Dendritic cell treated with granulocyte-macrophage colony-stimulating factor and Interleukin-4, amounts not matched to agents 40 ng/mL and 50 ng/mL, for 4 days (primary cell): ENCODE measurements around the gene NFU1.

ENCODE experiments used
- H3K27ac Mint-ChIP-seq: one replicate; pipeline ENCODE4 v1.8.0; 2022; ENCODE audit warnings: mild to moderate bottlenecking, mixed read lengths
- H3K27me3 Mint-ChIP-seq: one replicate; pipeline ENCODE4 v1.8.0; 2022; ENCODE audit warnings: mild to moderate bottlenecking, mixed read lengths
- H3K36me3 Mint-ChIP-seq: one replicate; pipeline ENCODE4 v1.8.0; 2022; ENCODE audit warnings: low read depth, mixed read lengths
- H3K4me1 Mint-ChIP-seq: one replicate; pipeline ENCODE4 v1.8.0; 2022; ENCODE audit warnings: low read depth, mixed read lengths
- H3K4me3 Mint-ChIP-seq: one replicate; pipeline ENCODE4 v1.8.0; 2022; ENCODE audit warnings: mild to moderate bottlenecking, moderate library complexity, mixed read lengths
- H3K9me3 Mint-ChIP-seq: one replicate; pipeline ENCODE4 v1.8.0; 2022; ENCODE audit warnings: mixed read lengths
- intact Hi-C: fragments of 100-400 bp; cut with micrococcal nuclease; formaldehyde crosslinking; loops from one replicate; pipeline ENCODE4 v1.15.0; 2022

The NFU1 gene

DNA sequence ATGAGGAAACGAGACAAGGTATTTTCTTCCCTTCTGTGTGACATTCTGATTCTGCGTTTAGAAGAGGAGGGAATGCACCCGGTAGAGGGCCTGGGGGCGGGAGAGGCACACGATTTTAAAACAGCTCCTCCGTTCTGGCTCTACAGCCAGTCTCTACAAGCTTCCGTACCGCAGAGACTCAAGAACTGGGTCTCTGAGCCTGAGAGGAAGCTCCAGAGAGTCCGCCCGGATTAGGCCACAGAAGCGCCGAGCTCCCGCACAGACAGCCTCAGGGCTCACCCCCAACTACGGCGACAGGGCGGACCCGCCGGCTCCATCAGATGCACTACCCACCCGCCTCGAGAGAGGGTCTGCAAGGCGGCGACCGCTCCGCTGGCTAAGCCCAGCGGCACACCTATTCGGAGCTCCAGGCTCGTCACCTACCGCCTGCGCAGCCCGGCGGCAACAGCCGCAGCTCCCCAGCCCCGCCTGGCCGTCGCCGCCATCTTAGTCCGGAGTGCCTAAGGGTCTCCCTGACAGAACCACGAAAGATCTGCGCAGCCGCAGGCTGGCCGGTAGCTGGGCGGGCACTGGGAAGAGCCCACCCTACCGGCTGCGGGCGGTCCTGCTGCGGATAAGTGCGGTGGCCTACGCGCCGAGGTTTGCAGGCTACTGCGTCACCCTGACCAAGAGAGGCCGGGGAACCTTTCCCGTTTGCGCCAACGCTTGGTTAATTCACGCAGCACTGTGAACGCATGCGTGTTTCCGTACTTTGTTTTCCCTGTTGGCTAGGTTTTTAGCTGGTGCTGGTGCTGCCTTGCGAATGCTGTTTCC is at the start of gene NFU1:
TSS of gene NFU1 (minus strand) at position 498 of the 813 bp plus-strand sequence. CDS start at position 485, 13 bp downstream.
- Mint-ChIP-seq H3K4me1 (peaks cover 29% of the 10 kb centered on the region), H3K36me3 (peaks cover 18% of the 10 kb centered on the region), H3K4me3 (peak within 1 kb of the TSS; percentile 88), H3K27ac (peak within 1 kb of the TSS; percentile 99), H3K27me3 (no peaks in the 10 kb centered on the region), H3K9me3 (peaks cover 10% of the 10 kb centered on the region)
- intact Hi-C loops = loop anchor here (5.0 kb wide), 1 partner anchor 45 kb away; no protein-coding TSS in a partner anchor

DNA sequence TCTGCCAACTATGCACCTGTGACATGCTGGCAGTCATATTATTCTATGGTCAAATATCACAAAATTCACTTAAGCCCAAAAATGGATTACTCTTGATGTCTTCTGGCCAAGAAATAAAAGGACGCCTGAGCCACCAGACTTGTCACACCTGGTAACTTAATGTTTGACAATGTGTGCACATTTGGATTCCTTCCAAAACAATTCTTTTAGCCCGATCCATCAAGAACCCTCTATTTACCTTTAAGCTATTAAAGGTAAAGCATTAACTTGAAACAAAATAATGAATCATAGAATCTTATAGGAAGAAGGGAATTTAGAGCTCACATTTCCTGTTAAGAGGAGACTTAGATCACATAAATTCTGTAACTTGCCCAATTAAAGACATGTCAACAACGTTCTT is 46.5 kb upstream of the NFU1 start:
- Mint-ChIP-seq H3K4me1 (peaks cover 7% of the 10 kb centered on the region), H3K36me3 (peaks cover 83% of the 10 kb centered on the region), H3K9me3 (no peaks in the 10 kb centered on the region), H3K27me3 (no peaks in the 10 kb centered on the region), H3K27ac (no peak overlapping the region), H3K4me3 (no peak overlapping the region)
- intact Hi-C loops = no loop called here

DNA sequence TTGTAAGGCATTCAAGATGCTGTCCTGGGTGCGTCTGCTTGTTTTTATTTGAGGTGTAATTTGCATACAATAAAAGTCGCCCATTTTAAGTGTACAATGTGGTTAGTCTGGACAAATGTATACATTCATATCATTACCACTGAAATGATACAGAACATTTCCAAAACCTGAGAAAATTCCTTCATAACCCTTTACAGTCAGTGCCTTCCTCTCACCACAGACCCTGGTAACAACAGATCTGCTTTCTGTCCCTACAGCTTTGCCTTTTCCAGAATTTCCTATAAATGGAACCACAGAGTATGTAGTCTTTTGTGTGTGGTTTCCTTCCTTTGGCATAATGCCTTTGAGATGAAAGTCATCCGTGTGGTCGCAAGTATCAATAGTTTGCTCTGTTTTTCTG is 45.8 kb upstream of the NFU1 start:
- H3K27ac Mint-ChIP-seq = no peak overlapping the region
- intact Hi-C loops = no loop called here
- H3K27me3 Mint-ChIP-seq = no peaks in the 10 kb centered on the region
- H3K9me3 Mint-ChIP-seq = no peaks in the 10 kb centered on the region
- no peak overlapping the region for H3K4me3 Mint-ChIP-seq
- H3K36me3 Mint-ChIP-seq = peaks cover 83% of the 10 kb centered on the region
- peaks cover 7% of the 10 kb centered on the region for H3K4me1 Mint-ChIP-seq

GRCh38 chr2:69482471-69482870 is 45.2 kb upstream of the NFU1 start:
- Mint-ChIP-seq H3K27me3 (no peaks in the 10 kb centered on the region), H3K4me3 (no peak overlapping the region), H3K4me1 (peaks cover 7% of the 10 kb centered on the region), H3K36me3 (peaks cover 83% of the 10 kb centered on the region), H3K27ac (no peak overlapping the region), H3K9me3 (no peaks in the 10 kb centered on the region)
- intact Hi-C loops = no loop called here

GRCh38 chr2:69481421-69481820 is 44.2 kb upstream of the NFU1 start:
- Mint-ChIP-seq H3K4me3 (no peak overlapping the region), H3K27ac (no peak overlapping the region), H3K9me3 (no peaks in the 10 kb centered on the region), H3K27me3 (no peaks in the 10 kb centered on the region), H3K36me3 (peaks cover 83% of the 10 kb centered on the region), H3K4me1 (peaks cover 7% of the 10 kb centered on the region)
- intact Hi-C loops = no loop called here

DNA sequence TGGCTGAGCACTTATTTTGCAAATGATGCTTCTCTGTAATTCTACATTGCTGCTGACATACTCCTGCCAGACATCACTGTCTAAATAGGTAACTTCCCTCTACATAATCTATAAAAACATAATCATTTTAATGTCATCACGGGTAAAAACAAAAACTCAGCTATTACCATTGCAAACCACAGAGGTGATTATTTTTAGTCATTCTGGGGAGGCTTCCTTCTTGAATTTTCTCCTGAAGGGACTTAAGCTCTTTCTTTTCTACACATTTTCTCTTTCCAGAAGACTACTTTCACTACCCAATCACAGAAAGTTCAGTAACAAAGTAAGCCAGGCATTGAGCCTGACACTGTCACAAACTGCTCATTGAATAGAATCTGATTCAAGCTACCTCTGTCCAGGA is 40.4 kb upstream of the NFU1 start:
- intact Hi-C loops = no loop called here
- H3K36me3 Mint-ChIP-seq = peaks cover 81% of the 10 kb centered on the region
- no peaks in the 10 kb centered on the region for H3K4me1 Mint-ChIP-seq
- no peak overlapping the region for H3K4me3 Mint-ChIP-seq
- H3K9me3 Mint-ChIP-seq = no peaks in the 10 kb centered on the region
- H3K27ac Mint-ChIP-seq = no peak overlapping the region
- no peaks in the 10 kb centered on the region for H3K27me3 Mint-ChIP-seq

DNA sequence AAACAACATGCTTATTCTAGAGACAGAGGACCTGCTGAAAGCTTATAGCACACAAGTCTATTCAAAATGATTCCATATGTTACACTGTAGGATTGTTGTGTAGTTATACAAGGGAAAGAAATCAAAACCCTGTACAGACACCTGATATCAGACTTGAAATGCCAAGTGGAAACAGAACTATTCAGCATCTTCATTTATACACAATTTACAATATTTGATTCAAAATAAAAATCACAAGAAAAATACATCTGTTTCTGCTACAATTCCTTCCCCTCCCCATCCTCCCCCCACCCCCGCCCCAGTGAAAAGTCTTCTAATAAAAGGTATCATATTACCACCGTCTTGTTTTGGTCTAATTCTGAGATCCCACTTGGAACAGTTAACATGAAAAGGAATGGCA is 37.5 kb upstream of the NFU1 start:
- no peaks in the 10 kb centered on the region for H3K27me3 Mint-ChIP-seq
- H3K9me3 Mint-ChIP-seq = no peaks in the 10 kb centered on the region
- no peaks in the 10 kb centered on the region for H3K4me1 Mint-ChIP-seq
- peaks cover 63% of the 10 kb centered on the region for H3K36me3 Mint-ChIP-seq
- intact Hi-C loops = no loop called here
- H3K4me3 Mint-ChIP-seq = no peak overlapping the region
- no peak overlapping the region for H3K27ac Mint-ChIP-seq

- no peaks in the 10 kb centered on the region for H3K4me1 Mint-ChIP-seq
- H3K27ac Mint-ChIP-seq = no peak overlapping the region
- peaks cover 43% of the 10 kb centered on the region for H3K36me3 Mint-ChIP-seq
- intact Hi-C loops = no loop called here
- no peaks in the 10 kb centered on the region for H3K27me3 Mint-ChIP-seq
- H3K4me3 Mint-ChIP-seq = no peak overlapping the region
- H3K9me3 Mint-ChIP-seq = no peaks in the 10 kb centered on the region
These were observed 34.6 kb upstream of the NFU1 start for GRCh38 chr2:69471793-69472192.

GRCh38 chr2:69470911-69471310 is 33.7 kb upstream of the NFU1 start:
- no peaks in the 10 kb centered on the region for H3K4me1 Mint-ChIP-seq
- no peak overlapping the region for H3K4me3 Mint-ChIP-seq
- intact Hi-C loops = no loop called here
- H3K27ac Mint-ChIP-seq = no peak overlapping the region
- H3K36me3 Mint-ChIP-seq = peaks cover 44% of the 10 kb centered on the region
- no peaks in the 10 kb centered on the region for H3K27me3 Mint-ChIP-seq
- H3K9me3 Mint-ChIP-seq = no peaks in the 10 kb centered on the region

- Mint-ChIP-seq H3K27me3 (no peaks in the 10 kb centered on the region), H3K27ac (no peak overlapping the region), H3K9me3 (no peaks in the 10 kb centered on the region), H3K36me3 (peaks cover 44% of the 10 kb centered on the region), H3K4me1 (no peaks in the 10 kb centered on the region), H3K4me3 (no peak overlapping the region)
- intact Hi-C loops = no loop called here
These were observed 32.5 kb upstream of the NFU1 start for GRCh38 chr2:69469784-69470183.

GRCh38 chr2:69469375-69469774 is 32.1 kb upstream of the NFU1 start:
- peaks cover 47% of the 10 kb centered on the region for H3K36me3 Mint-ChIP-seq

DNA sequence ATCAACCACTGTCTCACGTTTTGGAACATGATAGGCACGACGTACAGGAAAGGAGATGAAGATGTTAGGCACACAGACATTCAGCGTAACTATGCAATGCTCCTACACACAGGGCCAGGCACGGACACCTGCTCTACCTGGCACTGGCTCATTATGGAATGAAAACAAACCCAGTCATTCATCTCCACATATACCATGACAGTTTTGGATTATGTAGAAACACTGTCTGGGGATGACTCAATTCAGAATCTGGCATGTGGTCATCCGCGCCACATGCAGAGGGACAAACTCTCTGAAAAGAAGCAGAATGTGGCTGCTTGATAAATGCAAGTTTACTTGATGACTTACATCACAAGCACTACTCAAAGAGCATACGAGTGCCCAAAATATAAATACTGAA is 29.5 kb upstream of the NFU1 start:
- intact Hi-C loops = no loop called here
- Mint-ChIP-seq H3K9me3 (no peaks in the 10 kb centered on the region), H3K36me3 (peaks cover 56% of the 10 kb centered on the region), H3K4me3 (no peak overlapping the region), H3K27ac (no peak overlapping the region), H3K4me1 (no peaks in the 10 kb centered on the region), H3K27me3 (no peaks in the 10 kb centered on the region)

More at GRCh38 chr2:69469375-69469774, 32.1 kb upstream of the NFU1 start:
- no peaks in the 10 kb centered on the region for H3K9me3 Mint-ChIP-seq
- intact Hi-C loops = no loop called here
- no peak overlapping the region for H3K4me3 Mint-ChIP-seq
- H3K27ac Mint-ChIP-seq = no peak overlapping the region
- H3K27me3 Mint-ChIP-seq = no peaks in the 10 kb centered on the region
- no peaks in the 10 kb centered on the region for H3K4me1 Mint-ChIP-seq

GRCh38 chr2:69465513-69466456 is 28.6 kb upstream of the NFU1 start:
- Mint-ChIP-seq H3K4me3 (no peak overlapping the region), H3K36me3 (peaks cover 60% of the 10 kb centered on the region), H3K27me3 (no peaks in the 10 kb centered on the region), H3K9me3 (no peaks in the 10 kb centered on the region), H3K27ac (no peak overlapping the region), H3K4me1 (no peaks in the 10 kb centered on the region)
- intact Hi-C loops = no loop called here

DNA sequence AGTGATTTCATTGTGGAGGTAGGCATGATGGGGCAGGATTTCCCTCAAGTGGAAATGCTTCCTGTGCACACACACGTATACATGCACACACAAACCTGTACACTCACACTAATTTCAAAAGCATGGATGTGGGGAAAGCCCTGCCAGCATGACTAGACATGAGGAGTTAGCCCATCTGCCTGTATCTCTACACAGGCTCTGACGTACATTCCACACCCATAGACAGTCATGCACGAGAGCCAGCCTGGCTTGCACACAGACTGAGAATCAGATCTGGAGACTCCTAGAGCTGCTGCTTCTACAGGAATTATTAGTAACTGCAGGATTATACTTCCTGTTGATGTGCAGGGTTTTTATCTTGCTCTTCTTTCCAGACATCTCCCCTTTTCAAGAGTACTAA is 27.3 kb upstream of the NFU1 start:
- peaks cover 53% of the 10 kb centered on the region for H3K36me3 Mint-ChIP-seq
- H3K4me3 Mint-ChIP-seq = no peak overlapping the region
- H3K9me3 Mint-ChIP-seq = no peaks in the 10 kb centered on the region
- H3K27me3 Mint-ChIP-seq = no peaks in the 10 kb centered on the region
- H3K27ac Mint-ChIP-seq = no peak overlapping the region
- intact Hi-C loops = no loop called here
- no peaks in the 10 kb centered on the region for H3K4me1 Mint-ChIP-seq
